Measurements from ENCODE around the gene TMEM174. TPM values are rescaled to one million over a fixed set of nuclear protein-coding genes. Genes with fewer than 3 reads are reported as not detected.

TMEM174 gene
- polyA plus RNA-seq (ENCODE audit: insufficient read length in 4 of 4): 10 to 100 TPM; 12.9 to 24.3 (median 21.2) TPM

GRCh38 chr5:73172951-73173350 is at the start of gene TMEM174:
TSS of gene TMEM174 (plus strand) at chr5:73173193. CDS start at chr5:73173244, 51 bp downstream.
- DNase-seq (ENCODE audit: low read depth in 4 of 4, low spot score in 2 of 4): no peak

GRCh38 chr5:73125289-73125688 is 47.7 kb upstream of the TMEM174 start:
- DNase-seq (ENCODE audit: low read depth in 4 of 4, low spot score in 2 of 4): no peak

- DNase-seq (ENCODE audit: low read depth in 4 of 4, low spot score in 2 of 4): no peak
These were observed 46.6 kb upstream of the TMEM174 start for GRCh38 chr5:73126381-73126780.

GRCh38 chr5:73126957-73127356 is 46.0 kb upstream of the TMEM174 start:
- DNase-seq (ENCODE audit: low read depth in 4 of 4, low spot score in 2 of 4): no peak

- DNase-seq (ENCODE audit: low read depth in 4 of 4, low spot score in 2 of 4): no peak
These were observed 43.9 kb upstream of the TMEM174 start for GRCh38 chr5:73129143-73129542.

- no peak for DNase-seq (ENCODE audit: low read depth in 4 of 4, low spot score in 2 of 4)
These were observed 42.2 kb upstream of the TMEM174 start for GRCh38 chr5:73130811-73131210.

- no peak for DNase-seq (ENCODE audit: low read depth in 4 of 4, low spot score in 2 of 4)
These were observed 41.1 kb upstream of the TMEM174 start for GRCh38 chr5:73131711-73132425.

DNA sequence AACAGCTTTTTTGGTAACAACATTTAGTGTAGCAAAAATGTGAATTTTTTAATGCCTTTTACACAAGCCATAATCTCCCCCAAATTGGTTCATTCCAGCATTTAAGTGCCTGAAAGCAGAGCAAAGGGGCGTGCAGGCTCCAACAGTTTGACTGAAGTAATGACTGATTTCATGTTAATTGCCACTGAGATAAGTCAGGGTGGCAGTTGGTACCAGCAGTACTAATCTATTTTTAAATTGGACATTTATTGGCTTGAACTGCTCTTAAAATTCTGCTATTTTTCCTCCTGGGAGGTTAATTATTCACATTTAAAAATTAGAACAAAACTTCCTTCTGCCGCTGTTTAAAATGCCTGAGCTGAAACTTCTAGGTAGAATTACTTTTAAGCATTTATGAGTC is 40.2 kb upstream of the TMEM174 start:
- no peak for DNase-seq (ENCODE audit: low read depth in 4 of 4, low spot score in 2 of 4)

- DNase-seq (ENCODE audit: low read depth in 4 of 4, low spot score in 2 of 4): no peak
These were observed 38.0 kb upstream of the TMEM174 start for GRCh38 chr5:73135021-73135420.

DNA sequence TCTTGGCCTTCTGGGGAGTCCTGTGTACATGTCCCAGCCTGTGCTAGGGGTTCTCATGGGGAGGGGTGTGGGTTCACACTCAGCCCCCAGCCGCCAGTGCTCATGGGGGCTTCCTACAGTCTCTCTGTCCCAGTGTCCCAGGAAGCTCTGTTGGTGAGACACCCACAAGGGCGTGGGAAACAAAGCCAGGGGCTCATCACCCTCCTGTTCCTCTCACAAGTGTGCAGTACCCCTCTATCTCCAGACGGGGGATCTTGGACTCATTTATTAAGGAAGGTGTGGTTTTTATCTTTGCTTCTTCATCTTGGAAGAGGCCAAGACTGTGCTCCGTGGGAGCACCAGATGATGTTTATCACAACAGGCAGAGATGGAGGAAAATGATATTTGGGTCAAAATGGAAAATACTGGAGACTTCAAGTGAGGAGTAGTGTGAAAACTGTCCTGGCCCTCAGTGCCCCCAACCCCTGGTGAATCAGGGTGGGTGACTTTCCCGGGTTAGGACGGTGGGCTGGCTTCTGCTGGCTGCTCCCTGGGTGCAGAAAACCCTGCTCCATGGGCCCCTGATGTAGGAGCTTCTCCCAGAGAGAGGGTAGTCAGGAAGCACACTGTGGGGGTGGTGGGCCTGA is 37.5 kb upstream of the TMEM174 start:
- no peak for DNase-seq (ENCODE audit: low read depth in 4 of 4, low spot score in 2 of 4)

DNA sequence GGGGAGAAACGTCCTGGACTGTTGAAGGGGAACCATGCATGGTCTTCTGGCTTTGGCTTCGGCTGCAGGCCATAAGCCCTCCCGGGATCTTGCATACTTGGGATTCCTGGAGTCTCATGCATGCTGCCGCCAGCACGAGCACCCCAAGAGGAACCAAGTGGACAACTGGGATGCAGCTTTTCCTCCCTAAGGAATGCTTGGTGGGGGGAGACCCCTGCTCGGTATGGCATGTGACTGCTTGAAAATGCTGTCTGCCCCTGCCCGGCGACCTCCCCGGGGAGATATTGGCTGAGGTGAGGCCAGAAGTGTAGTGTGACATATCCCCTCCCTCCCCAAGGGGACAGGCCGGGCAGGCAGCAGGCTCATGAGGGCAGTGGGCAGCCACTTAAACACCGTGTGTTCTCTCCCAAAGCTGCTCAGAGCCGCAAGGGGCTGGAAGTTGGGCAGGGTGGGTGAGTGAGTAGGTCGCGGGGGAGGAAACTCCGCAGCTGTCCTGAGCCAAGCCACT is 36.9 kb upstream of the TMEM174 start:
- no peak for DNase-seq (ENCODE audit: low read depth in 4 of 4, low spot score in 2 of 4)

DNA sequence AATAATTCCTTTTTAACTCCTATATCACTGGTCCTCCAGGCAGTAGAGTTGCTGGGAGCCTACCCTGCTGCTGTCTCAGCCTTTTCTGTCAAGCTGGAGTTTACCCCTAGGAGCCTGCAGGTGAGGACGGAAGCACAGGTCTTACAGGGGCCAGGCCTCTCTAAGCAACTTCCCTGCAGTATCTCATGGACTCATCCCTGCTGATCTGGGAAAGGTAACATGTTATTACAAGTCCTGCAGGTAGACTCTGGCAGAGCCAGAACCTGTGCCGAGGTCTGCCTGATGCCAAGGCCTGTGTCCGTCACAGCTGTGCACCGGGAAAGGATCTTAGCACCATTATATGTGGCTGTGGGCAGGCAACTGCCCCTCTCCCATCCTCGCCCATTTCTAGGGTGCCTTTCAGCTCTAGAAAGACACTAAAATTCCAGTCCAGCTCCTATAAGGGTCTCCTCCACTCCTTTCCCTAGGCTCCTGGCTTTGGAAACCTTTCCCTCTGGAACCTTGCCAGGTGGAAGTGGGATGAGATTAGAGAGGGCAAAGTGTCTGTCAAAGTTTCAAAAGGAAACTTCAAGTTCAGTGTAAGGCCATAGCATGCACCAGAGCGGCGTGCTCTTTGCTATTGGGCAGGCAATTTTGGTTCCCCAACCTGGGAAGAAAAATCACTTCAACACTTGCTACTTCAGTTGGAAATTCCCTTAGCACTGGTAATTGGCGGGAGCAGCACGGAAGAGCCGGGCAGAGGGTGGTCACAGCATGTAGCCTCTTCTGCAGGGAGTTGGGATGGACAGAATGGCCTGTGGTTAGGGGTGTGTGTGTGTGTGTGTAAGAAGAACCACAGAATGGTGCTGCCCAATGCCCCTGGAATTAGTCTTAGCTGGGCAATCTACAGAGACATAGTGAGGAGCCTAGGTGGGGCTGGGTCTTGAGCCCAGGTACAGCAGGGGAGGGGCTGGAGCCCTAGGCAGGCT is 35.1 kb upstream of the TMEM174 start:
- no peak for DNase-seq (ENCODE audit: low read depth in 4 of 4, low spot score in 2 of 4)

- no peak for DNase-seq (ENCODE audit: low read depth in 4 of 4, low spot score in 2 of 4)
These were observed 33.5 kb upstream of the TMEM174 start for GRCh38 chr5:73139485-73139884.

GRCh38 chr5:73140801-73141200 is 32.2 kb upstream of the TMEM174 start:
- no peak for DNase-seq (ENCODE audit: low read depth in 4 of 4, low spot score in 2 of 4)

- no peak for DNase-seq (ENCODE audit: low read depth in 4 of 4, low spot score in 2 of 4)
These were observed 31.0 kb upstream of the TMEM174 start for GRCh38 chr5:73142035-73142434.

- DNase-seq (ENCODE audit: low read depth in 4 of 4, low spot score in 2 of 4): no peak
These were observed 29.3 kb upstream of the TMEM174 start for GRCh38 chr5:73143716-73144115.

DNA sequence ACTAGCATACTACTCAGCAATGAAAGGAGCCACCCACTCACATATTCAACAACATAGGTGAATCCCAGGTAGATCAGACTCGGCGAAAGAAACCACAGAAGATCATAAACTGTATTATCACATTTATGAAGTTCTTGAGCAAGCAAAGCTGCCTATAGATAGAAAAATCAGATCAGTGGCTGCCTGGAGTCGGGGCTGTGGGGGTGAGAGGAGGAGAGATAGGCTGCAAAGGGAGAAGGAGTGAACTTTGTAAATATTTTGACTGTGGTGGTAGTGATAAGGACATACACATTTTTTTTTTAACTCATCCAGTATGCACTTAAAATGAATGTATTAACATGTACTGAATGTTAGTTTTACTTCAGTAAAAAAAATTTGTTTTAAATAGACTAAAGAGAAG is 23.5 kb upstream of the TMEM174 start:
- DNase-seq (ENCODE audit: low read depth in 4 of 4, low spot score in 2 of 4): no peak

GRCh38 chr5:73150876-73151275 is 22.1 kb upstream of the TMEM174 start:
- no peak for DNase-seq (ENCODE audit: low read depth in 4 of 4, low spot score in 2 of 4)

DNA sequence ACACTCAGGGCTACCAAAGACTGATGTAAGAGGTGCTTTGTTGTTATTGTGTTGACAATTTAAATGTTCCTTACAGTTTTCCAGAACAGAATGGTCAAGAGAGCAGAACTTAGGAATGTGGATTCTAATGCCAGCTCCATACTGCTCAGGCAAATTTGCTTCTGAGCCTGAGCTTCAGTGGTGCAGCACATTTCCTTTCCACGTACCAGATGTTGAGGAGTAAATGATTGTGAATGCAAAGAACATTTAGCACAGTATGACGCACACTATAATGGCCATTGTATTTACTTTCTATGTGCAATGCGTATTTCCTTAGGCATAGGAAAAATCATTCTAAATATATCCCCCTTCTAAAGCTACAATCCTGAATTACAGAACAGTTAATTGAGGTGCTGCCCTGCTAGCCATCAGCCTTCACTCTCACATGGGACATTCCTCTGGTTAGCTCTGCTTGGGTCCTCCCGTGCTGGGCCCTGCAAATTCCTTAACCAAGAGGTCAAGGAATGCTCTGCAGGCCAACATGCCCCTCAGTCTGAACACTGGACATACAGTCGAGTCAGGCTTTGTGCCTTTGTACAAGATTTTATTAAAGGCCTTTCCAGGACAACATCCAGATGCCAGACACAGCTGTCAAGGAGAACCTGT is 21.1 kb upstream of the TMEM174 start:
- DNase-seq (ENCODE audit: low read depth in 4 of 4, low spot score in 2 of 4): no peak

All from left renal cortex interstitium (tissue), 4 donors.